ENCODE results near the gene FLVCR1.
"Not testable (repeated sequence)": the region's sequence is repeated elsewhere in the genome, so short reads cannot be mapped to it uniquely, and the experiment has no call there.

The FLVCR1 gene

DNA sequence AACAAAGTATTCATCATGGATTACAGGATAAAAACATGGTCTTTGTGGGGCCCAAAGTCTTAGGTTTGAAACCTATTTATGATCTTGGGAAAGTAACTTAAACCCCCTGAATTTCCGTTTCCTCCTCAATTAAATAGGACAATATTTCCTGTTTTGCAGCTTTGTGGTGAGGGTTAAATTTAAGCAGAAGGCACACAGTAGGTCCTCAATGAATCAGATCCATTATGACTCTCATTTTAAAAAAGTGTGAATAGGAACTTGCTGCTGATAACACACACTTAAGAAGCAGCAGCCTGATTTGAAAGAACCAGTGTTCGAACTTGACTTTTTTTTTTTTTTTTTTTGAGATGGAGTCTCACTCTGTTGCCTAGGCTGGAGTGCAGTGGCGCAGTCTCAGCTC is 50.9 kb downstream of the FLVCR1 start:
- TF ChIP-seq, protein P1, sequence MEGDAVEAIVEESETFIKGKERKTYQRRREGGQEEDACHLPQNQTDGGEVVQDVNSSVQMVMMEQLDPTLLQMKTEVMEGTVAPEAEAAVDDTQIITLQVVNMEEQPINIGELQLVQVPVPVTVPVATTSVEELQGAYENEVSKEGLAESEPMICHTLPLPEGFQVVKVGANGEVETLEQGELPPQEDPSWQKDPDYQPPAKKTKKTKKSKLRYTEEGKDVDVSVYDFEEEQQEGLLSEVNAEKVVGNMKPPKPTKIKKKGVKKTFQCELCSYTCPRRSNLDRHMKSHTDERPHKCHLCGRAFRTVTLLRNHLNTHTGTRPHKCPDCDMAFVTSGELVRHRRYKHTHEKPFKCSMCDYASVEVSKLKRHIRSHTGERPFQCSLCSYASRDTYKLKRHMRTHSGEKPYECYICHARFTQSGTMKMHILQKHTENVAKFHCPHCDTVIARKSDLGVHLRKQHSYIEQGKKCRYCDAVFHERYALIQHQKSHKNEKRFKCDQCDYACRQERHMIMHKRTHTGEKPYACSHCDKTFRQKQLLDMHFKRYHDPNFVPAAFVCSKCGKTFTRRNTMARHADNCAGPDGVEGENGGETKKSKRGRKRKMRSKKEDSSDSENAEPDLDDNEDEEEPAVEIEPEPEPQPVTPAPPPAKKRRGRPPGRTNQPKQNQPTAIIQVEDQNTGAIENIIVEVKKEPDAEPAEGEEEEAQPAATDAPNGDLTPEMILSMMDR (IDR thresholded peaks at IDR 0.05; ENCODE audit: low read length, missing control alignments): no peak
- H3K4me3 ChIP-seq (replicated peaks; ENCODE audit: low read depth, low read length): no peak overlapping the region
- no peak for DNase-seq (ENCODE audit: low read depth)

DNA sequence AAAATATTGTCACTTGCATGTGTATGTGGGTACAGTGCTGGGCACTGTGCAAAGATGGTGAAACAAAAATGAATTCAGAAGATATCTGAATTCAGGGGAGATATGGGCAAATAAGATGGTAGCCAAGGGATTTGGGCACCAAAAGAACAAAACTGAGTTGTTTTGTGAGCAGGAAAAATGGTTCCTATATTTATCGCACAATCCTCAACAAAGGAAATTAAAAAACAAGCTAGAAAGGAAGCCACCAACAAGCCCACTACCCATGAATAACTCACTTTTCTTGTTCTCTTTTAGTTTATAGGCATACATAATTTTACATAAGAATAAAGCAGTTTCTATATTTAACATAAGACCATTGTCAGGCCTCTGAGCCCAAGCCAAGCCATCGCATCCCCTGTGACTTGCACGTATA is 51.6 kb downstream of the FLVCR1 start:
- DNase-seq (ENCODE audit: low read depth): no peak
- TF ChIP-seq, protein P1 (IDR thresholded peaks at IDR 0.05; ENCODE audit: low read length, missing control alignments): no peak
- no peak overlapping the region for H3K4me3 ChIP-seq (replicated peaks; ENCODE audit: low read depth, low read length)

DNA sequence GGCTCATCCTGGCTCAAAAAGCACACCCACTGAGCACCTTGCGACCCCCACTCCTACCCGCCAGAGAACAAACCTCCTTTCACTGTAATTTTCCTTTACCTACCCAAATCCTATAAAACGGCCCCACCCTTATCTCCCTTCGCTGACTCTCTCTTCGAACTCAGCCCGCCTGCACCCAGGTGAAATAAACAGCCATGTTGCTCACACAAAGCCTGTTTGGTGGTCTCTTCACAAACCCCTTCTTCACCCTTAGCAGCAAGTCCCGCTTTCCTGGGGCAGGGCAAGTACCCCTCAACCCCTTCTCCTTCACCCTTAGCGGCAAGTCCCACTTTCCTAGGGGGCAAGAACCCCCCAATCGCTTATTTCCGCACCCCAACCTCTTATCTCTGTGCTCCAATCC is 52.1 kb downstream of the FLVCR1 start:
- DNase-seq (ENCODE audit: low read depth); H3K4me3 ChIP-seq (replicated peaks; ENCODE audit: low read depth, low read length): not testable (repeated sequence)

DNA sequence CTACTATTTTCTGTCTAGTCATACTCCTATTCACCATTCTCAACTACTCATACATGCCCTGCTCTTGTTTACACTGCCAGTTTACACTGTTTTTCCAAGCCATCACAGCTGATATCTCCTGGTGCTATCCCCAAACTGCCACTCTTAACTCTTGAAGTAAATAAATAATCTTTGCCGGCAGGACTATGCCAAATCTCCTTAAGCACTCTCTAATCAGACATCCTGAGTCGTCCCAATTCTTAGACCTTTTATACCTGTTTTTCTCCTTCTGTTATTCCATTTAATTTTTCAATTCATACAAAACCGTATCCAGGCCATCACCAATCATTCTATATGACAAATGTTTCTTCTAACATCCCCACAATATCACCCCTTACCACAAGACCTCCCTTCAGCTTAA is 55.6 kb downstream of the FLVCR1 start:
- DNase-seq (ENCODE audit: low read depth); H3K4me3 ChIP-seq (replicated peaks; ENCODE audit: low read depth, low read length): not testable (repeated sequence)

DNA sequence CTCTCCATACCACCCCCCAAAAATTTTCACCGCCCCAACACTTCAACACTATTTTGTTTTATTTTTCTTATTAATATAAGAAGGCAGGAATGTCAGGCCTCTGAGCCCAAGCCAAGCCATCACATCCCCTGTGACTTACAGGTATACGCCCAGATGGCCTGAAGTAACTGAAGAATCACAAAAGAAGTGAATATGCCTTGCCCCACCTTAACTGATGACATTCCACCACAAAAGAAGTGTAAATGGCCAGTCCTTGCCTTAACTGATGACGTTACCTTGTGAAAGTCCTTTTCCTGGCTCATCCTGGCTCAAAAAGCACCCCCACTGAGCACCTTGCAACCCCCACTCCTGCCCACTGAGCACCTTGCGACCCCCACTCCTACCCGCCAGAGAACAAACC is 56.0 kb downstream of the FLVCR1 start:
- DNase-seq (ENCODE audit: low read depth): not testable (repeated sequence)

DNA sequence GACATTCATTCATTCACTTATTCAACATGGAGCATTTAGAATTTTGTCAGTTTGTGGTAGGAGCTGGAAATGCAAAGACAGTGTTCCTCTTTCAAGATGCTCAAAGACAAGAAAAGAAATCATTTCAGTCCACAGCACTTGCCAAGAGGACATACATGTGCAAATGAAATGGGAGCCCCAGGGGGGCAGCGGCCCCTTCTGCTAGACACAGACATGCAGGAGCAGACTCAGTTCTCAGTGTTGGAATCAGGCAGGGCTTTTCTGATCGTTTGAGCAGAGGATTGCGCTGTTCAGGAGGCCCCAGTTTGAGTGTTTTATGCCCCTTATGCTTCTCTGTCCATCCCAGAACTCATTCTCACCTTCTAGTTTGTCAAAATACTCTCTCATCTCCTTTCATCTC is 56.7 kb downstream of the FLVCR1 start:
- TF ChIP-seq, protein P1 (IDR thresholded peaks at IDR 0.05; ENCODE audit: low read length, missing control alignments): no peak
- no peak for DNase-seq (ENCODE audit: low read depth)
- no peak overlapping the region for H3K4me3 ChIP-seq (replicated peaks; ENCODE audit: low read depth, low read length)

More for the DNA sequence above, 56.0 kb downstream of the FLVCR1 start:
- not testable (repeated sequence) for H3K4me3 ChIP-seq (replicated peaks; ENCODE audit: low read depth, low read length)

DNA sequence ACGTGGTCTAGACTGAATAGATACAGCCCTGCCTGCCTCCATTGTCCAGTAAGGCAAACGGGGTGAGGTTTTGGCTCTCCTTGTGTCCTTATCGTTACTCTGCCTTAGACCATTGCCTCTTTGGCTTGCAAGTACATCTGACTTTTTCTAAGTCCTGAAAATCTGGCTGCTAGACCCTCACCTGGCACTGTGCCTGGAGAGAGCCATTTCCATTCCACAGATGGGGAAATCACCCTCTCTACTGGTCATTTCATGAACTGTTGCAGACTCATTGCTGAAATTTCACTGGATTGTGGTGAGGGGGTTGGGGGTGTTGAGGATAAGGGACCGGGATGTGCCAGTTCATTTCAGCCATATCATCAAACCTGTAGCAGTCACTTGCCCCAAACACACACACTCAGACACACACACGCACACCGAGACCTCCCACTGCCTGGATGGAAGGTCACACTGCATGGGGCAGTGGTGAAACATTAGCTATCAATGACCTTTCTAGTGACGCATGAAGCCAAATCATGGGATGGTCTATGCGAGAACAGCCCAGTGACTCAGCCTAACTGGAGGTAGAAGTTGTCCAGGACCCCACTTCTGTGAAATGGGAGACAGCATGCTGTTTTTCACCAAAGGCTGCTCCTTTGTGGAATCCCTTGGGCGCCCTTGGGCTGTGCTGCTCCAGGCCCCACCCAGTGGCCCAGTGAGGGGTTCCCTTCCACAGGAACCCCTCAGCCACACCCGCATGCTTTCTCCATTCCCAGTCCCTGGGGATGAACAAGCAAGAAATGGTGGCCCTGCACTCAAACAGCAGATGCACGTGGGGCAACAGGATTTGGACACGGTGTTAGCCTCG is 57.4 kb downstream of the FLVCR1 start:
- DNase-seq (ENCODE audit: low read depth): peak; percentile 81
- TF ChIP-seq, protein P1 (IDR thresholded peaks at IDR 0.05; ENCODE audit: low read length, missing control alignments): peak; percentile 60
- H3K4me3 ChIP-seq (replicated peaks; ENCODE audit: low read depth, low read length): no peak overlapping the region

DNA sequence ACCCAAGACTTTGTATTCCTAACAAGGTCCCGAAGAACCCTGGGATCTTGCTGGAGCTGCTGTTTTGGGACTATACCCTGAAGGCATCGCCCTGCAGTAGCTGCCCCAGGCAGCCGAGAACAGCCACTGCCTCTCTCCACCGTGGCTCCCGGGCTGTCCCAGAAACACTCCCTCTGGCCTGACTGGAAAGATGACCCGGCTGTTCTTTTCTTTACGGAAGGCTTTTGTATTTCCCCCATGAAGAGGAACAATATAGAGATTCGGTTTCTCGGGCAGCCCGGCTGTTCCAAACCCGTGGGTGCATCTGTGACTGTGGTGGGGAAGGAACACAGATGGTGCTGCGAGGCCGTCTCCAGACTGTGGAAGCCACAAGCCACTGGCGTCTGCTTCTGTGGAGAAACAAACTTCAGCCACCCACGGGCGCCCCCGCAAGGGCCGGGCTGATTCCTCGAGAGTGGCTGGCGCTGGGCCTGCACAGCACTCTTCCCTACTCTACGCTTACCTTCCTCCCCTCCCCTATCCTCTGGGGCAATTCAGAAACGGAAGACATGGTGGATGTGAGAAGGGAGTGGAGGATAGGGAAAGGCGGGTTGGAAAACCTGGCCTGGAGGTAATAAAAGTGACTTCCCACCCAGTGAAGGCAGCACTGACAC is 58.5 kb downstream of the FLVCR1 start:
- DNase-seq (ENCODE audit: low read depth): peak; percentile 33
- TF ChIP-seq, protein P1 (IDR thresholded peaks at IDR 0.05; ENCODE audit: low read length, missing control alignments): no peak
- no peak overlapping the region for H3K4me3 ChIP-seq (replicated peaks; ENCODE audit: low read depth, low read length)
